SK-N-SH (cell line): ENCODE measurements around the gene IDH1. TPM values are rescaled to one million over a fixed set of nuclear protein-coding genes. Genes with fewer than 3 reads are reported as not detected.
"Not testable (repeated sequence)": the region's sequence is repeated elsewhere in the genome, so short reads cannot be mapped to it uniquely, and the experiment has no call there.

Source experiments
- CTCF ChIA-PET: fragments of 300-600, 350-600 bp; formaldehyde crosslinking; extraction: SDS; loops from one replicate; lab custom pipeline; 2021; lab: Yijun Ruan, JAX
- POLR2A ChIA-PET: fragments of 350-600 bp; sonication (Branson Sonifier 250); formaldehyde crosslinking; extraction: SDS; loops from one replicate; lab custom pipeline; 2020; ENCODE audit warnings: antibody characterized with exemption, inconsistent platforms; lab: Yijun Ruan, JAX
- DNase-seq: peaks from one replicate; pipeline ENCODE4 v3.0.0; 2012
- H2AFZ ChIP-seq: fragments of 200-600 bp; sonication (generic); 2 replicates; pipeline ENCODE4 v1.8.1; 2016; ENCODE audit warnings: antibody characterized with exemption, mild to moderate bottlenecking, low read depth
- H3F3A ChIP-seq: fragments of 200-600 bp; sonication (generic); replicated peaks from 2 replicates; pipeline ENCODE3; 2016; ENCODE audit warnings: antibody characterized with exemption, mild to moderate bottlenecking; ENCODE audit not compliant: insufficient read depth
- H3K27ac ChIP-seq, 2 experiments: fragments of 200-500 bp in 1 of 2; fragments of 200-600 bp in 1 of 2; sonication (Bioruptor generic) in 1 of 2; sonication (generic), shearing (Covaris generic) in 1 of 2; 2 replicates each; pipeline versions ENCODE4 v1.5.1 to v1.6.1; 2014 to 2016; ENCODE audit warnings: low read depth in 2 of 2, inconsistent platforms in 1 of 2, low read length in 1 of 2, mild to moderate bottlenecking in 1 of 2, mixed read lengths in 1 of 2
- H3K27me3 ChIP-seq: fragments of 200-600 bp; sonication (generic), shearing (Covaris generic); 2 replicates; pipeline ENCODE4 v1.6.1; 2016; ENCODE audit warnings: mixed run types; ENCODE audit not compliant: insufficient read depth
- H3K36me3 ChIP-seq, 2 experiments: fragments of 200-500 bp in 1 of 2; fragments of 200-600 bp in 1 of 2; sonication (Bioruptor generic) in 1 of 2; sonication (generic) in 1 of 2; replicated peaks in 1 of 2; 2 replicates each; pipeline versions ENCODE3 to v1.5.1; 2014 to 2016; ENCODE audit warnings: low read length in 1 of 2, mild to moderate bottlenecking in 1 of 2; ENCODE audit not compliant: insufficient read depth in 2 of 2, control insufficient read depth in 1 of 2
- H3K4me1 ChIP-seq, 2 experiments: fragments of 200-500 bp in 1 of 2; fragments of 200-600 bp in 1 of 2; sonication (Bioruptor generic) in 1 of 2; sonication (generic), shearing (Covaris generic) in 1 of 2; 2 replicates each; pipeline versions ENCODE4 v1.5.1 to v1.6.1; 2014 to 2016; ENCODE audit warnings: low read depth in 1 of 2, low read length in 1 of 2, mixed run types in 1 of 2; ENCODE audit not compliant: insufficient read depth in 2 of 2, control insufficient read depth in 1 of 2
- H3K4me2 ChIP-seq: fragments of 200-600 bp; sonication (generic), shearing (Covaris generic); 2 replicates; pipeline ENCODE4 v1.6.1; 2017; ENCODE audit warnings: mixed run types
- H3K4me3 ChIP-seq, 2 experiments: fragments of 200-500 bp in 1 of 2; fragments of 200-600 bp in 1 of 2; sonication (Bioruptor generic) in 1 of 2; sonication (generic), shearing (Covaris generic) in 1 of 2; 2 replicates each; pipeline versions ENCODE4 v1.5.1 to v1.8.1; 2014 to 2016; ENCODE audit warnings: low read depth in 2 of 2, inconsistent platforms in 1 of 2, low read length in 1 of 2, mild to moderate bottlenecking in 1 of 2, mixed read lengths in 1 of 2, moderate library complexity in 1 of 2
- H3K79me2 ChIP-seq: fragments of 200-600 bp; sonication (generic); 2 replicates; pipeline ENCODE4 v1.8.1; 2017; ENCODE audit warnings: mild to moderate bottlenecking; ENCODE audit not compliant: insufficient read depth
- H3K9ac ChIP-seq: fragments of 200-600 bp; sonication (generic); 2 replicates; pipeline ENCODE4 v1.6.1; 2017; ENCODE audit warnings: mixed run types
- H3K9me2 ChIP-seq: fragments of 200-600 bp; sonication (generic); 2 replicates; pipeline ENCODE4 v1.6.1; 2017; ENCODE audit warnings: mixed run types
- H3K9me3 ChIP-seq: fragments of 200-600 bp; sonication (generic); 2 replicates; pipeline ENCODE4 v1.6.1; 2017; ENCODE audit warnings: mixed run types, mild to moderate bottlenecking, moderate library complexity
- H4K20me1 ChIP-seq: fragments of 200-600 bp; sonication (generic); 2 replicates; pipeline ENCODE4 v1.6.1; 2017; ENCODE audit warnings: mild to moderate bottlenecking, mixed run types; ENCODE audit not compliant: insufficient read depth
- CHD2 ChIP-seq: fragments of 150-350 bp; IDR thresholded peaks from 2 replicates; pipeline ENCODE4 v1.6.1; 2018; ENCODE audit warnings: low read length; ENCODE audit not compliant: partially characterized antibody
- EZH2phosphoT487 ChIP-seq: fragments of 200-600 bp; sonication (generic); IDR thresholded peaks from 2 replicates; pipeline ENCODE4 v1.6.1; 2017; ENCODE audit warnings: low read depth, mixed run types, mild to moderate bottlenecking, antibody characterized with exemption, moderate library complexity, borderline replicate concordance
- MXI1 ChIP-seq: IDR thresholded peaks from 2 replicates; pipeline ENCODE4 v1.6.1; 2012; ENCODE audit warnings: mild to moderate bottlenecking, low read depth, low read length, improper control_type of control experiment
- WGBS: methylation state at CpG from one replicate; pipeline ENCODE4 v1.1.6; 2017; ENCODE audit warnings: low lambda C conversion rate; 5-methylcytosine and 5-hydroxymethylcytosine counted together
- polyA plus RNA-seq, 3 experiments: library from polyadenylated mRNA; depleted of rRNA; stranded (reverse); fragments of >200 nt; gene quantifications; 2 replicates each; pipeline ENCODE4 v1.2.3, GENCODE V29; 2012
- TF ChIP-seq, protein P1 (sequence below): fragments of 200-600 bp; sonication (generic); IDR thresholded peaks from 2 replicates; pipeline ENCODE4 v1.6.1; 2017; ENCODE audit warnings: antibody characterized with exemption, mild to moderate bottlenecking, moderate library complexity

The IDH1 gene
- polyA plus RNA-seq, 1 of the 3 experiments (the other 2 are of a cell fraction): 43.4 TPM

- no peak for TF ChIP-seq MXI1
Observed at GRCh38 chr2:208265371-208265800, 10.5 kb upstream of the IDH1 start (continued).

- not testable (repeated sequence) for DNase-seq, H3K4me1 ChIP-seq, H4K20me1 ChIP-seq, H3F3A ChIP-seq, H3K79me2 ChIP-seq, H3K9ac ChIP-seq, H3K27ac ChIP-seq, H3K9me3 ChIP-seq, H2AFZ ChIP-seq, H3K4me2 ChIP-seq, H3K4me3 ChIP-seq, H3K9me2 ChIP-seq, H3K27me3 ChIP-seq
- ChIA-PET POLR2A (interaction anchor here (3.6 kb wide), 1 partner anchor 8 kb away, joined by 28 read pairs; the partner anchor contains the start of gene PIKFYVE), CTCF (interaction anchor here (1.3 to 6.5 kb wide), 5 partner anchors 8 to 155 kb away, joined by 7 to 87 read pairs (median 22); partner anchors contain the start of gene PIKFYVE)
- H3K36me3 ChIP-seq: peaks cover 10% of the 10 kb centered on the region in 2 experiments
- WGBS: 78% methylated on average over 12 of the region's 12 CpGs
Observed at GRCh38 chr2:208256849-208257813, 2.3 kb upstream of the IDH1 start.

DNA sequence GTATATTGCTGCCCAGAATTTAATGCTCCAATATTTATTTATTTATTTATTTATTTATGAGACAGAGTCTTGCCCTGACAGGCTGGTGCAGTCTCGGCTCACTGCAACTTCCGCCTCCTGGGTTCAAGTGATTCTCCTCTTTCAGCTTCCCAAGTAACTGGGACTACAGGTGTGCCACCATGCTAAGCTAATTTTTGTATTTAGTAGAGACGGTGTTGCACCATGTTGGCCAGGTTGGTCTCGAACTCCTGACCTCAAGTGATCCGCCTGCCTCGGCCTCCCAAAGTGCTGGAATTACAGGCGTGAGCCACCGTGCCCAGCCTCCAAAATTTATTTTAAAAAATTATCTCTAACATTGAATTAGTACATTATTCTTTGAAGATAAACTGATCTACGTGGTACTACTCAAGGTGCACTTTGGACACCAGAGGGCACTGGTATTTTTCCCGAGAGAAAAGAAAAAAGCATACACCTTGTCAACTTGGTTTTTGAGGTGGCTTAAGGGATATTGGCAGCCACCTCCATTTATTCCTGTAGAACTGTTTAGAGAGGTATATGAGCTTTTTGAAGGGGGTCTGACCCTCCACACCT lies 1.4 kb upstream of the IDH1 start:
- DNase-seq: no peak
- CTCF ChIA-PET: interaction anchor here (0.6 to 6.5 kb wide), 7 partner anchors 9 to 344 kb away, joined by 3 to 87 read pairs (median 7); partner anchors contain the start of genes CRYGC and PIKFYVE

More for the DNA sequence above, 1.4 kb upstream of the IDH1 start:
- no peaks in the 10 kb centered on the region for H3K9me2 ChIP-seq
- H3K4me3 ChIP-seq: no peak overlapping the region
- peaks cover 10% of the 10 kb centered on the region; the same call in 1 of the 2 replicates for H3K79me2 ChIP-seq
- TF ChIP-seq, protein P1, sequence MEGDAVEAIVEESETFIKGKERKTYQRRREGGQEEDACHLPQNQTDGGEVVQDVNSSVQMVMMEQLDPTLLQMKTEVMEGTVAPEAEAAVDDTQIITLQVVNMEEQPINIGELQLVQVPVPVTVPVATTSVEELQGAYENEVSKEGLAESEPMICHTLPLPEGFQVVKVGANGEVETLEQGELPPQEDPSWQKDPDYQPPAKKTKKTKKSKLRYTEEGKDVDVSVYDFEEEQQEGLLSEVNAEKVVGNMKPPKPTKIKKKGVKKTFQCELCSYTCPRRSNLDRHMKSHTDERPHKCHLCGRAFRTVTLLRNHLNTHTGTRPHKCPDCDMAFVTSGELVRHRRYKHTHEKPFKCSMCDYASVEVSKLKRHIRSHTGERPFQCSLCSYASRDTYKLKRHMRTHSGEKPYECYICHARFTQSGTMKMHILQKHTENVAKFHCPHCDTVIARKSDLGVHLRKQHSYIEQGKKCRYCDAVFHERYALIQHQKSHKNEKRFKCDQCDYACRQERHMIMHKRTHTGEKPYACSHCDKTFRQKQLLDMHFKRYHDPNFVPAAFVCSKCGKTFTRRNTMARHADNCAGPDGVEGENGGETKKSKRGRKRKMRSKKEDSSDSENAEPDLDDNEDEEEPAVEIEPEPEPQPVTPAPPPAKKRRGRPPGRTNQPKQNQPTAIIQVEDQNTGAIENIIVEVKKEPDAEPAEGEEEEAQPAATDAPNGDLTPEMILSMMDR: peak; percentile 35
- TF ChIP-seq CHD2 (no peak), EZH2phosphoT487 (no peak)
- H3K27me3 ChIP-seq: no peaks in the 10 kb centered on the region
- 81% methylated on average over 10 of the region's 10 CpGs for WGBS
- peaks cover 7% of the 10 kb centered on the region for H3F3A ChIP-seq
- no peak overlapping the region for H3K9ac ChIP-seq
- H3K9me3 ChIP-seq: no peaks in the 10 kb centered on the region
- POLR2A ChIA-PET: interaction anchor here (3.6 kb wide), 1 partner anchor 9 kb away, joined by 28 read pairs; the partner anchor contains the start of gene PIKFYVE
- H3K36me3 ChIP-seq: peaks cover 15 to 17% of the 10 kb centered on the region in 2 experiments
- H3K27ac ChIP-seq: no peak overlapping the region
- H2AFZ ChIP-seq: peak overlapping the region; percentile 90; the same call in 1 of the 2 replicates
- peaks cover 0 to 8% of the 10 kb centered on the region in 2 experiments; a peak in 3 of 4 replicates for H3K4me1 ChIP-seq
- H4K20me1 ChIP-seq: no peaks in the 10 kb centered on the region
- no peak overlapping the region for H3K4me2 ChIP-seq
